GM23248 (cell line): ENCODE results near the gene RBM19. TPM values are rescaled to one million over a fixed set of nuclear protein-coding genes. Genes with fewer than 3 reads are reported as not detected.

ENCODE experiments used
- DNase-seq: peaks from one replicate; pipeline ENCODE4 v3.0.0-alpha.2; 2015
- H2AFZ ChIP-seq: fragments of 200-600 bp; sonication (generic); 2 replicates; pipeline ENCODE4 v1.6.1; 2016; ENCODE audit warnings: antibody characterized with exemption
- H3F3A ChIP-seq: fragments of 200-600 bp; sonication (generic); 2 replicates; pipeline ENCODE4 v1.6.1; 2016; ENCODE audit warnings: mild to moderate bottlenecking, antibody characterized with exemption, mixed run types; ENCODE audit not compliant: insufficient read depth
- H3K27ac ChIP-seq: fragments of 200-600 bp; sonication (generic); 2 replicates; pipeline ENCODE4 v1.5.1; 2016; ENCODE audit warnings: mild to moderate bottlenecking
- H3K27me3 ChIP-seq: fragments of 200-600 bp; sonication (generic); replicated peaks from 2 replicates; pipeline ENCODE4 v1.6.1; 2016; ENCODE audit warnings: mild to moderate bottlenecking; ENCODE audit not compliant: insufficient read depth
- H3K36me3 ChIP-seq: fragments of 200-600 bp; sonication (generic); 2 replicates; pipeline ENCODE4 v1.6.1; 2016; ENCODE audit warnings: low read depth, mild to moderate bottlenecking
- H3K4me1 ChIP-seq: fragments of 200-600 bp; sonication (generic); 2 replicates; pipeline ENCODE4 v1.6.1; 2016; ENCODE audit warnings: mild to moderate bottlenecking; ENCODE audit not compliant: insufficient read depth
- H3K4me2 ChIP-seq: fragments of 200-600 bp; sonication (generic); one replicate; pipeline ENCODE4 v1.6.1; 2016; ENCODE audit warnings: mild to moderate bottlenecking; ENCODE audit not compliant: unreplicated experiment
- H3K4me3 ChIP-seq: fragments of 200-600 bp; sonication (generic); 2 replicates; pipeline ENCODE4 v1.5.1; 2016; ENCODE audit warnings: mild to moderate bottlenecking
- H3K79me2 ChIP-seq: fragments of 200-600 bp; sonication (generic); 2 replicates; pipeline ENCODE4 v1.6.1; 2016; ENCODE audit warnings: mild to moderate bottlenecking; ENCODE audit not compliant: insufficient read depth
- H3K9ac ChIP-seq: fragments of 200-600 bp; sonication (generic); 2 replicates; pipeline ENCODE4 v1.6.1; 2016; ENCODE audit warnings: mild to moderate bottlenecking
- H3K9me2 ChIP-seq: fragments of 200-600 bp; sonication (generic); 2 replicates; pipeline ENCODE4 v1.6.1; 2016; ENCODE audit warnings: mixed run types, mild to moderate bottlenecking, moderate library complexity; ENCODE audit not compliant: insufficient read depth
- H3K9me3 ChIP-seq: fragments of 200-600 bp; sonication (generic); one replicate; pipeline ENCODE4 v1.6.1; 2017; ENCODE audit warnings: low read depth
- H4K20me1 ChIP-seq: fragments of 200-600 bp; sonication (generic); 2 replicates; pipeline ENCODE4 v1.6.0; 2016; ENCODE audit not compliant: insufficient read depth
- EZH2 ChIP-seq: fragments of 200-600 bp; sonication (generic); IDR thresholded peaks from 2 replicates; pipeline ENCODE4 v1.6.1; 2018; ENCODE audit warnings: antibody characterized with exemption, mild to moderate bottlenecking; ENCODE audit not compliant: insufficient read depth, poor library complexity, severe bottlenecking
- EZH2phosphoT487 ChIP-seq: fragments of 200-600 bp; sonication (generic); IDR thresholded peaks from 2 replicates; pipeline ENCODE4 v1.6.1; 2018; ENCODE audit warnings: antibody characterized with exemption, moderate library complexity, mild to moderate bottlenecking, low read depth; ENCODE audit not compliant: insufficient read depth
- WGBS, 2 experiments: methylation state at CpG; one replicate each; pipeline ENCODE4 v1.1.6; 2015 to 2017; ENCODE audit warnings: low lambda C conversion rate in 2 of 2, low coverage in 1 of 2; ENCODE audit errors: missing lambda C conversion rate in 2 of 2; 5-methylcytosine and 5-hydroxymethylcytosine counted together
- in situ Hi-C: fragments of 300-500 bp; cut with MboI; formaldehyde crosslinking; loops from 2 replicates; pipeline ENCODE4 v1.15.0; 2020
- polyA plus RNA-seq: library from polyadenylated mRNA; unstranded; fragments of >200 nt; fragmentation: Nextera tagmentation; extraction: Ambion mirVana; gene quantifications from 2 replicates; pipeline ENCODE4 v1.2.1, GENCODE V29; 2016
- total RNA-seq: library from RNA; depleted of rRNA; stranded (reverse); fragments of >200 nt; shearing (Covaris generic); gene quantifications from 2 replicates; pipeline ENCODE4 v1.2.3, GENCODE V29; 2014

The RBM19 gene
- total and polyA plus RNA-seq, 2 experiments from 2014 or later: 14.8 to 17.1 TPM

- in situ Hi-C loops: no loop called here
- H2AFZ ChIP-seq: no peak overlapping the region
- no peaks in the 10 kb centered on the region for H3K79me2 ChIP-seq
- H3K27ac ChIP-seq: no peak overlapping the region
- no peak overlapping the region for H3K9ac ChIP-seq
- no peak for TF ChIP-seq EZH2
- no peak for TF ChIP-seq EZH2phosphoT487
- H3K36me3 ChIP-seq: no peaks in the 10 kb centered on the region
- no peaks in the 10 kb centered on the region for H3K9me3 ChIP-seq
- H4K20me1 ChIP-seq: no peaks in the 10 kb centered on the region
- H3K27me3 ChIP-seq: no peaks in the 10 kb centered on the region
- no peak overlapping the region for H3K4me2 ChIP-seq
- no peaks in the 10 kb centered on the region for H3K9me2 ChIP-seq
- no peak overlapping the region for H3K4me3 ChIP-seq
- H3K4me1 ChIP-seq: no peaks in the 10 kb centered on the region
- DNase-seq: no peak
- 94 to 98% methylated on average over 3 of the region's 3 CpGs for WGBS, 2 experiments
- H3F3A ChIP-seq: no peaks in the 10 kb centered on the region
Measured at GRCh38 chr12:113833422-113833821, 132.7 kb downstream of the RBM19 start.

DNA sequence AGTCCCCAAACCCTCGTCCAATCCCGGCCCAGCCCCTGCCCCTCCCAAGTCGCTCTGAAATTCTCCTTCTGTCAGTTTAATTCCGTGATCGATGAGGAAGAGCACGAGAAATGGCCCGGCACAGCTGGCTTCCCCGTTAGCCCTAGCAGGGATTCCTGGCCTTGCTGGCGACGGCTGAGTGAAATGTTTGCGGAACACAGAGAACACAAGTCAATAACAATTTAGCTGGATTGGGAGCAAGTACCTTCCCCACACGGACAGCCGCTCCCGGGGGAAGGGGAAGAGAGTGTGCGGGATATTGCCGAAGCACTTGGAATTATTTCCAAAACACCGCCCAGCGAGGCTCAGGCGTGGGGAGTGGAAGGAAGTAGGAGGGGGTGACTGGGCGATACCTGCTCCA lies 134.6 kb downstream of the RBM19 start:
- in situ Hi-C loops: no loop called here
- no peak overlapping the region for H3K4me3 ChIP-seq
- H2AFZ ChIP-seq: no peak overlapping the region
- H3K79me2 ChIP-seq: no peaks in the 10 kb centered on the region
- TF ChIP-seq EZH2 (no peak), EZH2phosphoT487 (no peak)
- no peaks in the 10 kb centered on the region for H3F3A ChIP-seq
- no peaks in the 10 kb centered on the region for H3K4me1 ChIP-seq
- no peaks in the 10 kb centered on the region for H3K36me3 ChIP-seq
- H3K27ac ChIP-seq: no peak overlapping the region
- no peak overlapping the region for H3K9ac ChIP-seq
- 85 to 87% methylated on average over 19 to 20 of the region's 20 CpGs for WGBS, 2 experiments
- H4K20me1 ChIP-seq: no peaks in the 10 kb centered on the region
- H3K9me2 ChIP-seq: no peaks in the 10 kb centered on the region
- no peaks in the 10 kb centered on the region for H3K27me3 ChIP-seq
- H3K4me2 ChIP-seq: no peak overlapping the region
- no peak for DNase-seq
- no peaks in the 10 kb centered on the region for H3K9me3 ChIP-seq

DNA sequence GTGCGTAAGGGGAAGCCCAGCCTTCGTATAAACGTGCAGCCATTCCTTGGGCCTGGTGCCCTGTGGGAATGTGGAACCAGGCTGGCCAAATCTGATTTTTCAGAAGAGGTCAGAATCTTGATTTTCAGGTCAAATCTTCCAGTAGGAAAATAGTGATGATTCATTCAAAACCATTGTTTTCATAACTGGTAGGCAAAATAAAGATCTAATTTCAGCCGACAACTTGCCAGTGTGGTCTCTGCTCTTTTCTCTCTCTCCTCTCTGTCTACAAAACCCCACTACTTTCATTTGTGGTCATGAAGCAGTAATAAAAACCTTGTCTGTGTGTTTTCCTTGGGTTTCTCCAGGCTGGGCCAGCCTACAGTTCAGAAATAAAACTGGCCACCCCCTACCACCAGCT lies 135.1 kb downstream of the RBM19 start:
- in situ Hi-C loops: no loop called here
- 92 to 93% methylated on average over 4 of the region's 4 CpGs for WGBS, 2 experiments
- H3K4me2 ChIP-seq: no peak overlapping the region

GRCh38 chr12:113829212-113829611 lies 136.9 kb downstream of the RBM19 start:
- H3K27ac ChIP-seq: no peak overlapping the region
- no peaks in the 10 kb centered on the region for H3K9me3 ChIP-seq
- H3K4me2 ChIP-seq: no peak overlapping the region
- H2AFZ ChIP-seq: no peak overlapping the region
- no peaks in the 10 kb centered on the region for H3K79me2 ChIP-seq
- no peaks in the 10 kb centered on the region for H3K36me3 ChIP-seq
- H3F3A ChIP-seq: no peaks in the 10 kb centered on the region
- H3K27me3 ChIP-seq: no peaks in the 10 kb centered on the region
- H3K9ac ChIP-seq: no peak overlapping the region
- 89 to 94% methylated on average over 9 of the region's 9 CpGs for WGBS, 2 experiments
- TF ChIP-seq EZH2phosphoT487 (no peak), EZH2 (no peak)
- H3K9me2 ChIP-seq: no peaks in the 10 kb centered on the region
- DNase-seq: no peak
- in situ Hi-C loops: no loop called here
- H3K4me1 ChIP-seq: no peaks in the 10 kb centered on the region
- no peaks in the 10 kb centered on the region for H4K20me1 ChIP-seq
- no peak overlapping the region for H3K4me3 ChIP-seq

More for the DNA sequence above, 135.1 kb downstream of the RBM19 start:
- Histone ChIP-seq H3K79me2 (no peaks in the 10 kb centered on the region), H2AFZ (no peak overlapping the region), H3F3A (no peaks in the 10 kb centered on the region), H3K9ac (no peak overlapping the region), H3K9me3 (no peaks in the 10 kb centered on the region), H4K20me1 (no peaks in the 10 kb centered on the region), H3K9me2 (no peaks in the 10 kb centered on the region), H3K4me3 (no peak overlapping the region), H3K27ac (no peak overlapping the region), H3K27me3 (no peaks in the 10 kb centered on the region), H3K36me3 (no peaks in the 10 kb centered on the region), H3K4me1 (no peaks in the 10 kb centered on the region)
- no peak for TF ChIP-seq EZH2phosphoT487
- TF ChIP-seq EZH2: no peak
- DNase-seq: no peak

- no peak for DNase-seq
- Histone ChIP-seq H3K27me3 (no peaks in the 10 kb centered on the region), H3K36me3 (no peaks in the 10 kb centered on the region), H3K27ac (no peak overlapping the region), H3K4me3 (no peak overlapping the region), H3K4me1 (no peaks in the 10 kb centered on the region), H3K4me2 (no peak overlapping the region), H3K9me2 (no peaks in the 10 kb centered on the region), H4K20me1 (no peaks in the 10 kb centered on the region), H3K9me3 (no peaks in the 10 kb centered on the region), H3K9ac (no peak overlapping the region), H3K79me2 (no peaks in the 10 kb centered on the region), H2AFZ (no peak overlapping the region), H3F3A (no peaks in the 10 kb centered on the region)
- in situ Hi-C loops: no loop called here
- 84 to 86% methylated on average over 10 to 11 of the region's 11 CpGs for WGBS, 2 experiments
- no peak for TF ChIP-seq EZH2
- TF ChIP-seq EZH2phosphoT487: no peak
Measured at GRCh38 chr12:113827539-113828114, 138.5 kb downstream of the RBM19 start.
